KMS-11 (cell line): Measurements from ENCODE around the gene ST6GALNAC1.

ENCODE experiments used
- H2AFZ ChIP-seq: fragments of 200-600 bp; sonication (generic); 2 replicates; pipeline ENCODE4 v1.6.1; 2016; ENCODE audit warnings: antibody characterized with exemption, mixed run types, low read depth
- H3K27ac ChIP-seq: fragments of 200-600 bp; sonication (generic); 2 replicates; pipeline ENCODE4 v1.6.1; 2016; ENCODE audit warnings: mild to moderate bottlenecking, mixed run types
- H3K27me3 ChIP-seq: fragments of 200-600 bp; sonication (generic); 2 replicates; pipeline ENCODE4 v1.6.1; 2017; ENCODE audit warnings: mild to moderate bottlenecking, low read depth, mixed run types, moderate library complexity; ENCODE audit not compliant: insufficient read depth
- H3K36me3 ChIP-seq: fragments of 200-600 bp; sonication (generic); 2 replicates; pipeline ENCODE4 v1.6.1; 2017; ENCODE audit warnings: mild to moderate bottlenecking, mixed run types; ENCODE audit not compliant: insufficient read depth
- H3K4me1 ChIP-seq: fragments of 200-600 bp; sonication (generic); 2 replicates; pipeline ENCODE4 v1.6.1; 2016; ENCODE audit warnings: mild to moderate bottlenecking, low read depth, mixed run types; ENCODE audit not compliant: poor library complexity, severe bottlenecking
- H3K4me2 ChIP-seq: fragments of 200-600 bp; sonication (generic); 2 replicates; pipeline ENCODE4 v1.7.0; 2016; ENCODE audit warnings: mild to moderate bottlenecking, mixed run types
- H3K4me3 ChIP-seq: fragments of 200-600 bp; sonication (generic); IDR thresholded peaks from 2 replicates; pipeline ENCODE4 v1.6.1; 2017; ENCODE audit warnings: low read depth, low read length, mixed read lengths; ENCODE audit not compliant: insufficient read depth
- H3K79me2 ChIP-seq: fragments of 200-600 bp; sonication (generic); 2 replicates; pipeline ENCODE4 v1.6.1; 2016; ENCODE audit warnings: low read depth, mixed run types; ENCODE audit not compliant: insufficient read depth
- H3K9ac ChIP-seq: fragments of 200-600 bp; sonication (generic); 2 replicates; pipeline ENCODE4 v1.6.1; 2016; ENCODE audit warnings: mild to moderate bottlenecking, mixed run types
- H4K20me1 ChIP-seq: fragments of 200-600 bp; sonication (generic); 2 replicates; pipeline ENCODE4 v1.6.1; 2016; ENCODE audit warnings: mild to moderate bottlenecking, mixed run types; ENCODE audit not compliant: insufficient read depth
- CTCF ChIP-seq: fragments of 200-600 bp; sonication (generic); conservative IDR thresholded peaks from 2 replicates; pipeline ENCODE4 v1.6.1; 2017; ENCODE audit warnings: low read depth, mild to moderate bottlenecking, antibody characterized with exemption, low read length, moderate library complexity, mixed read lengths

Gene ST6GALNAC1

DNA sequence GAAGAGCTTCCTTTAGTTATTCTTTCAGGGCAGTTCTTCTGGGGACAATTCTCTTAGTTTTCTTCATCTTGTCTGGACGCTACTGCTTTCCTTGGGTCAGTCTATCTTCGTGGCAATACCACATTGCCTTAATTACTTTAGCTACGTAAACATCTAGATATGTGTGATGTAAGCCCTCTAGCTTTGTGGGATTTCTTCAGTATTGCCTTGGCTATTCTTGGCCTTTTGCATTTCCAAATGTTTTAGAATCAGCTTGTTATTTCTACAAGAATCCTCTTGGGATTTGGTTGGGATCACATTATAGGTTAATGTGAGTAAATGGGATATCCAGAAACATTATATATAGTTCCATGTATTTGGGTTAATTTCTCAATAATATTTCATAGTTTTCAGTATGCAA, 48.9 kb downstream of the ST6GALNAC1 start:
- Histone ChIP-seq H4K20me1 (no peaks in the 10 kb centered on the region), H3K27me3 (no peaks in the 10 kb centered on the region), H3K79me2 (no peaks in the 10 kb centered on the region), H3K36me3 (no peaks in the 10 kb centered on the region), H2AFZ (no peak overlapping the region), H3K4me3 (no peak overlapping the region), H3K27ac (no peak overlapping the region), H3K4me2 (no peak overlapping the region), H3K9ac (no peak overlapping the region), H3K4me1 (no peaks in the 10 kb centered on the region)
- TF ChIP-seq CTCF, result no peak

DNA sequence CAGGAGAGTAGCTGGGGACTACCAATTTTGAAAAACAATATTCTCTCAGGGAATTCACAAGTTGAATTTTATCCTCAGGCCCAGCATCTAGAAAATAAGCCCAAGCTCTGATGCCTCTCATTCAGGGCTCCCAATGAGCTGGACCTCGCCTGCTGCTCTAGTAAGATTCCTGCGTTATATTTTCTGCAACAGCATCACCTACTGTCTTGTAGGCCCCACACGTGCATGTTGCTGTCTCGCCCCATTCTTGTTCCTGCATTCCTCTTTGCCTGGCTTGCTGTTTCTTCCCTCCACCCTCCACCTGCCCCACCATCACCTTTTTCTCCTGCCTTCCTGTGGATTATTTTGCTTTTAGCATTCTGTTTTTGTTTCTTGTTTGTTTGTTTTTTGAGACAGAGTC, 49.6 kb downstream of the ST6GALNAC1 start:
- no peak for TF ChIP-seq CTCF
- no peak overlapping the region for H3K27ac ChIP-seq
- H2AFZ ChIP-seq, result no peak overlapping the region
- H4K20me1 ChIP-seq, result no peaks in the 10 kb centered on the region
- no peaks in the 10 kb centered on the region for H3K36me3 ChIP-seq
- H3K79me2 ChIP-seq, result no peaks in the 10 kb centered on the region
- H3K9ac ChIP-seq, result no peak overlapping the region
- no peaks in the 10 kb centered on the region for H3K4me1 ChIP-seq
- no peaks in the 10 kb centered on the region for H3K27me3 ChIP-seq
- H3K4me3 ChIP-seq, result no peak overlapping the region
- H3K4me2 ChIP-seq, result no peak overlapping the region

GRCh38 chr17:76593384-76593826, 50.2 kb downstream of the ST6GALNAC1 start:
- Histone ChIP-seq H3K4me1 (no peaks in the 10 kb centered on the region), H3K79me2 (no peaks in the 10 kb centered on the region), H2AFZ (no peak overlapping the region), H3K27me3 (no peaks in the 10 kb centered on the region; the same call in 1 of the 2 replicates), H3K27ac (no peak overlapping the region), H3K9ac (no peak overlapping the region), H4K20me1 (no peaks in the 10 kb centered on the region), H3K4me2 (no peak overlapping the region), H3K36me3 (no peaks in the 10 kb centered on the region), H3K4me3 (no peak overlapping the region)
- no peak for TF ChIP-seq CTCF

DNA sequence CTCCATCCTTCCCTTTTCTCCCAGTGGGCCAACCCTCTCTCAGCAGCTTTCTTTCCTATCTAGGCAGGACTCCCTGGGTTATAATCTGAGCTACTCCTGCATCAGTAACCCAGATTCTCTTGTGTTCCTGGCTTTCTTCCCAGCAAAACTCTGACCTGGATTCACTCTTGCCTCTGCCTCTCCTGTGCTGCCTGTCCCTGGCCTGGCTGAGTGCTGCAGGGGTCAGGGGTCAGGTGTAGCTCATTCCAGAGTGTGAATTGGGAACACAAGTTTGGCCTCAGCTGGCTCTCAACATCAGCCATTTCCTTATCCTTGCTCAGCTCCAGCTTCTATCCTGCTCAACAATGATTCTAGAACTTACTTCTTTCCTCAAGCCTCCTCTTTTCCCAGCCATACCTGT, 55.4 kb downstream of the ST6GALNAC1 start:
- no peaks in the 10 kb centered on the region; the same call in 1 of the 2 replicates for H3K27me3 ChIP-seq
- H3K36me3 ChIP-seq, result no peaks in the 10 kb centered on the region
- H3K4me1 ChIP-seq, result no peaks in the 10 kb centered on the region
- H2AFZ ChIP-seq, result no peak overlapping the region
- no peak for TF ChIP-seq CTCF
- H3K9ac ChIP-seq, result no peak overlapping the region
- no peaks in the 10 kb centered on the region for H4K20me1 ChIP-seq
- H3K27ac ChIP-seq, result no peak overlapping the region
- H3K4me3 ChIP-seq, result no peak overlapping the region
- H3K4me2 ChIP-seq, result no peak overlapping the region
- no peaks in the 10 kb centered on the region for H3K79me2 ChIP-seq
